HG03159 (cell line): ENCODE results near the gene CCNA1.

Source experiments
- ATAC-seq: cut with Tn5 transposase; IDR thresholded peaks from one replicate; pipeline ENCODE4 v1.9.1; 2021; ENCODE audit warnings: mild to moderate bottlenecking, moderate library complexity; ENCODE audit not compliant: unreplicated experiment

The CCNA1 gene

GRCh38 chr13:36432106-36432544, at the start of gene CCNA1:
Gene CCNA1, plus strand, starts transcription at chr13:36432495. Its CDS starts 562 bp downstream, at chr13:36433057.
- ATAC-seq, result no peak

- ATAC-seq, result no peak
Observed at GRCh38 chr13:36385489-36385888, 46.8 kb upstream of the CCNA1 start.

- no peak for ATAC-seq
Observed at GRCh38 chr13:36395280-36395679, 37.0 kb upstream of the CCNA1 start.

- ATAC-seq, result no peak
Observed at GRCh38 chr13:36405151-36405550, 27.1 kb upstream of the CCNA1 start.

GRCh38 chr13:36412736-36413135, 19.6 kb upstream of the CCNA1 start:
- ATAC-seq, result no peak

GRCh38 chr13:36413161-36413560, 19.1 kb upstream of the CCNA1 start:
- no peak for ATAC-seq

- ATAC-seq, result no peak
Observed at GRCh38 chr13:36414461-36414860, 17.8 kb upstream of the CCNA1 start.

GRCh38 chr13:36417331-36417730, 15.0 kb upstream of the CCNA1 start:
- no peak for ATAC-seq

GRCh38 chr13:36418022-36418805, 14.1 kb upstream of the CCNA1 start:
- ATAC-seq, result peak; percentile 91

- ATAC-seq, result peak; percentile 78
Observed at GRCh38 chr13:36420437-36420891, 11.8 kb upstream of the CCNA1 start.

- no peak for ATAC-seq
Observed at GRCh38 chr13:36421447-36421846, 10.8 kb upstream of the CCNA1 start.

GRCh38 chr13:36428086-36428485, 4.2 kb upstream of the CCNA1 start:
- no peak for ATAC-seq

- no peak for ATAC-seq
Observed at GRCh38 chr13:36430247-36431203, 1.8 kb upstream of the CCNA1 start.

DNA sequence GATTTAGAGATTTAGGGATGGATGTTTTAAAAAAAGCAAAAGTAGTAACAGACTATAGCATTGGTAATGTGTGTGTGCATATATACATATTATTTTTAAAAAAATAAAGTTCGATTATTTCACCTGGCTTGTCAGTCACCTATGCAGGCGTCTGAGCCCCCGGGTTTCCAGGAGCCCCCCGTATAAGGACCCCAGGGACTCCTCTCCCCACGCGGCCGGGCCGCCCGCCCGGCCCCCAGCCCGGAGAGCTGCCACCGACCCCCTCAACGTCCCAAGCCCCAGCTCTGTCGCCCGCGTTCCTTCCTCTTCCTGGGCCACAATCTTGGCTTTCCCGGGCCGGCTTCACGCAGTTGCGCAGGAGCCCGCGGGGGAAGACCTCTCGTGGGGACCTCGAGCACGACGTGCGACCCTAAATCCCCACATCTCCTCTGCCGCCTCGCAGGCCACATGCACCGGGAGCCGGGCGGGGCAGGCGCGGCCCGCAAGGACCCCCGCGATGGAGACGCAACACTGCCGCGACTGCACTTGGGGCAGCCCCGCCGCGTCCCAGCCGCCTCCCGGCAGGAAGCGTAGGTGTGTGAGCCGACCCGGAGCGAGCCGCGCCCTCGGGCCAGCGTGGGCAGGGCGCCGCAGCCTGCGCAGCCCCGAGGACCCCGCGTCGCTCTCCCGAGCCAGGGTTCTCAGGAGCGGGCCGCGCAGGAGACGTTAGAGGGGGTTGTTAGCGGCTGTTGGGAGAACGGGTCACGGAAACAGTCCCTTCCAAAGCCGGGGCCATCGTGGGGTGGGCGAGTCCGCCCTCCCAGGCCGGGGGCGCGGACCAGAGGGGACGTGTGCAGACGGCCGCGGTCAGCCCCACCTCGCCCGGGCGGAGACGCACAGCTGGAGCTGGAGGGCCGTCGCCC, 840 bp upstream of the CCNA1 start:
- no peak for ATAC-seq

DNA sequence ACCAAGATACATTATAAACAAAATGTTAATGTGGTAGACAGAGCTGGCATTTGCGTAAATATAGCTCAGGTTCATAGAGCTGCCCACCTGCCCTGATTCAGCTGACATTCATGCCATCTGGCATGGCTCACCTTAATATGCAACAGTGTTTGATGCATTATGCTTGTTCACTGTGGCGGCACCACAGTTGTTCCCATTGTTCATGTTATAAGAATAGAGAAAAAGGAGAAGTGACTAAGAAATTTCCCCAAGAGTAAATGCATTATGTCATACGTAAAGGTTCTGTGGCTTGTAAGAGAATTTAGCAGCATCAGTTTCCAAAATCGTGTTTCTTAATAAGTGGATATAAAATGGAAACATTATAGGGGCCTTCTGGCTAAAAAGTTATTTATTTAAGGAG, 4.5 kb downstream of the CCNA1 start:
- no peak for ATAC-seq

DNA sequence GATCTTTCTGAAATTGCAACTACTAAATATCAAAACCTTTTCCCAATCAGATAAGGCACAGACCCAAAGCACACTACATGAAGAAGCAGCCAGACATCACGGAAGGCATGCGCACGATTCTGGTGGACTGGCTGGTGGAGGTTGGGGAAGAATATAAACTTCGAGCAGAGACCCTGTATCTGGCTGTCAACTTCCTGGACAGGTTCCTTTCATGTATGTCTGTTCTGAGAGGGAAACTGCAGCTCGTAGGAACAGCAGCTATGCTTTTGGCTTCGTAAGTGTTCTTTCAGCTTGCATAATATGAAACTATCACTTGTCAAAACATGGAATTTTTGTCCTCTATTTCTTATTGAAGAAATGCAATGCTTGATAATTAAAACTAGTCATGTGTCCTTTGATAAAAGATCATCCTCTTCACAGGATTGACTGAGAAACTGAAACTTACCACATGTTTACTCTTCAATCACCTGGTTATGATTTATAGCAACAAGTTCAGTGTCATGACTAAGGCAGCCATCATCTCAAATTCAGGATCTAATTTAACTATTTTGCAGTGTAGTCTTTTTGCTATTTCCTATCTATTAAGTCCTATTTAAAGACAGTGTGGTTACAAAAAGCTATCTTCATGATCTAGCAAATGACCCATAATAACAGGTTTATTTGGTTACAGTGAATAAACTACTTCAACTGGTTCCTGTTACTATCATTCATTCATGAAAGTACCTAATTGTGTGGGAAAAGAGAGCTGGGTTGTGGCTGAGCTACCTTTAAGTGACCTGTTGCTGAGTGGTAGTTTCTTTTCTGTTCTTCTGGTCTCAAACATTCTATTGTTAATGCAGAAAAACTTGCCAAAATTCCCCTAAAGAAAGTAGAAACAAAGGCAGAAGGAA, 6.5 kb downstream of the CCNA1 start:
- ATAC-seq, result no peak

DNA sequence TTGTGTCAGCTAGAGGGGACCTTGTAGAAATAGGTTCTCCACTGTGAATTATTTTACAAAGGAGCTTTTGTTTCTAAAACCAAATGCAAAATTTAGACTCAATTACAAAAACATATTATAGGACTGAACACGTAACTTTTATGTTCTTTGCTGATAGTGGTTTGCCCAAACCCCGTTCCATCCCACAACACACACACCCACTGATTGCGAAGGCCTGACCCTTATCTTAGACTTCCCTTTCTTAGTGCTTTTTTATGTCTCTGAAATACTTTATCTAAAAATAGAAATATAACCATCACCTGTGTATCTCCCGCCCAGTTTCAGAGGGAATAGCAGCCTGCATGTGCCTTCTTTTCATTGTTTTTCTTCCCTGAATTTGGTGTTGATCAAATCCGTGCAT, 13.0 kb downstream of the CCNA1 start:
- ATAC-seq, result no peak

GRCh38 chr13:36445891-36446351, 13.6 kb downstream of the CCNA1 start:
- no peak for ATAC-seq

- ATAC-seq, result no peak
Observed at GRCh38 chr13:36447501-36447900, 15.2 kb downstream of the CCNA1 start.

- no peak for ATAC-seq
Observed at GRCh38 chr13:36450534-36450933, 18.2 kb downstream of the CCNA1 start.
